Measurements from ENCODE around the gene TRIM25. TPM values are rescaled to one million over a fixed set of nuclear protein-coding genes. Genes with fewer than 3 reads are reported as not detected.

The TRIM25 gene
- total RNA-seq, 2 donors from 2014 or later, result 197 to 235 TPM

GRCh38 chr17:56936697-56937322, 23.0 kb upstream of the TRIM25 start:
- Mint-ChIP-seq H3K9me3 (no peaks in the 10 kb centered on the region), H3K4me1 (ENCODE audit: low read depth) (peaks cover 35% of the 10 kb centered on the region), H3K36me3 (ENCODE audit: insufficient read depth in 2 of 2) (peaks cover 12 to 49% of the 10 kb centered on the region in 2 donors), H3K27ac (peak overlapping the region; percentile 27), H3K27me3 (ENCODE audit: low read depth) (no peaks in the 10 kb centered on the region), H3K4me3 (no peak overlapping the region)
- ATAC-seq (replicated peaks in 1 of 2) (no peak), DNase-seq (no peak)

DNA sequence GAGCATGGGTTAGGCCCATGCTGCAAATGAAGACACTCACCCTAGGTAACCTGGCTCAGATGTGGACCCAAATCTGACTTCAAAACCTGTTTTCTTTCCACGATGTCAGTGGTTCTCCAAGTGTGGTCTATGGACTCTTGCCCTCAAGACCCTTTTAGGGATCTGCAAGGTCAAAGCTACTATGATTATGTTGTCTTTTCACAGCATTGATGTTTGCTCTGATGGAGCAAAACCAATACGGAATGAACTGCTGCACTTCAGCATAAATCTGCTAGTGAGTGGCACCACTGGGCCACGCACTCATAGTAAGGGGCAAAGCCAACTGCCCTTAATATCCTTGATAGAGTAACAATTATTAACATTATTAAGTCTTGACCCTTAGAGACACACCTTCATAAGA, 21.6 kb upstream of the TRIM25 start:
- no peak overlapping the region for H3K4me3 Mint-ChIP-seq
- DNase-seq (no peak), ATAC-seq (replicated peaks in 1 of 2) (no peak)
- H3K27ac Mint-ChIP-seq, result no peak overlapping the region
- no peaks in the 10 kb centered on the region for H3K9me3 Mint-ChIP-seq
- H3K27me3 Mint-ChIP-seq (ENCODE audit: low read depth), result no peaks in the 10 kb centered on the region
- peaks cover 35% of the 10 kb centered on the region for H3K4me1 Mint-ChIP-seq (ENCODE audit: low read depth)
- H3K36me3 Mint-ChIP-seq (ENCODE audit: insufficient read depth in 2 of 2), result peaks cover 12 to 49% of the 10 kb centered on the region in 2 donors

DNA sequence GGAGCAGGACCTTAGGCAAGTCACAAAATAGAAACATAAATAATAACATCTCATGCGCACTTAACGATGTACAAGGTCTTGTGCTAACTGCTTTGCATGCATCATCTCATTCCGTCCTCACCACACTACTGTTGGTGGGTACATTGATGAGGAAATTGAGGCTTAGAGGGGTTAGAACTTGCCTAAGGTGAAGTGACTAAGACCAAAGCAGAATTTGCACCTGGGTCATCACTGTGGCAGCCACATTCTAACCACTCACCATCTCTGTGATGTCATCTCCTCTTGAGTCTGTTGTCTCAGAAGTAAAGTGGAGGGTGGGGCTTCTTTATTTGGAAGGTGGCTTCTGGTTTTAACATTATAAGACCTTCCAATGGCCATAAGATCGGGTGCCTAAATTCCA, 20.4 kb upstream of the TRIM25 start:
- Mint-ChIP-seq H3K36me3 (ENCODE audit: insufficient read depth in 2 of 2) (peaks cover 13 to 53% of the 10 kb centered on the region in 2 donors), H3K9me3 (no peaks in the 10 kb centered on the region), H3K27me3 (ENCODE audit: low read depth) (no peaks in the 10 kb centered on the region), H3K27ac (peak overlapping the region; percentile 69), H3K4me3 (peak overlapping the region in 1 of 2 donors; percentile 37), H3K4me1 (ENCODE audit: low read depth) (peaks cover 35% of the 10 kb centered on the region)
- DNase-seq (peak; percentile 39 to 46), ATAC-seq (replicated peaks in 1 of 2) (peak; percentile 91 to 93)

DNA sequence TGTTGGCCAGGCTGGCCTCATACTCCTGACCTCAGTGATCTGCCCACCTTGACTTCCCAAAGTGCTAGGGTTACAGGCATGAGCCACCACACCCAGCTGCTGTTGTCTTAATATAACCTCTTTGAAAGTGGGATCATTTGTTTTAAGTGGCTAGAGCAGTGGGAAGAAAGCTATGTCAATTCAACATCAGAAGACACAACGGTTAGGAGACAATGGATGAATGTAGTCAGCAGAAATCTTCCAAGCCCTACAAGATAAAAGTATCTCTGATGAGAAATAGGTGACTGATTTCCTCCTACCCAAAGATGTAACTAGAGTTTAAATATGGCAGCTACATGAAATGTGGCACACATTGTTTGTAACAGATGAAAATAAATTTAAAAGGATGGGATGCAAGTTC, 20.0 kb upstream of the TRIM25 start:
- Mint-ChIP-seq H3K9me3 (no peaks in the 10 kb centered on the region), H3K36me3 (ENCODE audit: insufficient read depth in 2 of 2) (peaks cover 13 to 55% of the 10 kb centered on the region in 2 donors), H3K27me3 (ENCODE audit: low read depth) (no peaks in the 10 kb centered on the region), H3K27ac (peak overlapping the region; percentile 69), H3K4me1 (ENCODE audit: low read depth) (peaks cover 34% of the 10 kb centered on the region), H3K4me3 (peak overlapping the region in 1 of 2 donors; percentile 37)
- peak; percentile 45 to 47 for ATAC-seq (replicated peaks in 1 of 2)
- no peak for DNase-seq

DNA sequence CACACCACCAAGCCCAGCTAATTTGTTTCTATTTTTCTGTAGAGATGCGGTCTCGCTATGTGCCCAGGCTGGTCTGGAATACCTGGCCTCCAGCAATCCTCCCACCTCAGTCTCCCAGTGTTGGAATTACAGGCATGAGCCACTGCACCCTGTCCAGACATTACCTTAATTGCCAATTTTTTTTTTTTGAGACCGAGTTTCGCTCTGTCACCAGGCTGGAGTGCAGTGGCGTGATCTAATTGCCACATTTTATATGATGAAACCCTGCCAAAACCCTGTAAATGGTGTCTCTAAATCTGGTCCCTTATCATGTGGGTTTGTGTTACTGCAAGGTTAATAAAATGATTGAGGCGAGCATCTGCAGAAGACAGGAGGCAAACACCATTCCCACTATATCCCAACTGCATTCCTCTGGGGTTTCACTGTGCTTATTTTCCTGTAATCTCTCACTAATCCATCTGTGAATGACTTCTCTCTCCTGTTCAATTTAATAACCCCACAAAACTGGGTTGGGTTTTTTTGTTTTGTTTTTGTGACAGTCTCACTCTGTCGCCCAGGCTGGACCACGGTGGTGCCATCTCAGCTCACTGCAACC, 19.4 kb upstream of the TRIM25 start:
- H3K4me3 Mint-ChIP-seq, result no peak overlapping the region
- ATAC-seq (replicated peaks in 1 of 2) (no peak), DNase-seq (no peak)
- no peaks in the 10 kb centered on the region for H3K9me3 Mint-ChIP-seq
- no peaks in the 10 kb centered on the region for H3K27me3 Mint-ChIP-seq (ENCODE audit: low read depth)
- peak overlapping the region; percentile 69 for H3K27ac Mint-ChIP-seq
- peaks cover 28% of the 10 kb centered on the region for H3K4me1 Mint-ChIP-seq (ENCODE audit: low read depth)
- peaks cover 12 to 50% of the 10 kb centered on the region in 2 donors for H3K36me3 Mint-ChIP-seq (ENCODE audit: insufficient read depth in 2 of 2)

- no peak overlapping the region for H3K4me3 Mint-ChIP-seq
- no peaks in the 10 kb centered on the region for H3K27me3 Mint-ChIP-seq (ENCODE audit: low read depth)
- H3K36me3 Mint-ChIP-seq (ENCODE audit: insufficient read depth in 2 of 2), result peaks cover 6 to 31% of the 10 kb centered on the region in 2 donors
- H3K9me3 Mint-ChIP-seq, result no peaks in the 10 kb centered on the region
- H3K4me1 Mint-ChIP-seq (ENCODE audit: low read depth), result peaks cover 10% of the 10 kb centered on the region
- DNase-seq, result no peak
- no peak for ATAC-seq (replicated peaks in 1 of 2)
- H3K27ac Mint-ChIP-seq, result no peak overlapping the region
Measured at GRCh38 chr17:56930739-56931337, 17.0 kb upstream of the TRIM25 start.

DNA sequence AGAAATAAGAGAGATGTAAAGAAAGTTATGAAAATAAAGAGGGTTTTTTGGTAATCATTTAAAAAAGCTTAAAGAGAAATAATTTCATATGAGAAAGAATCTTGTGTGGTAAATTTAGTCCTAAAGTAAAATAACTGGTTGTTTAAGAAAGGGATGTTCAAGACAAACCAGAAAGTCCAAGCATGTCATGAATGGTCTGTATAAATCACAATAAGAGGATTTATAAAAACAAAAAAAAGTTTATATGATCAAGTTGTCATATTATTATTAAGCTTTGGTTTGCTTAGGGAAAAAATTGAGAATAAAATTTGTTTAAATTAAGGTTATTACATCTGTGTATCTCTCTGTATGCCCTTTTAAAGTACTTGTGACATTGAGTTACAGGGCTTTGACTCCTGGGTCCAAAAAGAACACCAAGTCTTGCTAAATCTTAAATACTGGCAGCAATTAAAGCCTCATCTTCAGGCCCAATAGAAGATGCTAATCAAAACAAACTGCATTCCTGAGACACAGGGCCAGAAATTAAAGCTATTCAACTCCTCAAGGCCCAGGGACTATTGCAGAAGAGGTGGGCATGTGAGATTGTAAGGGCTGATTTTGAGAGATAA, 15.6 kb upstream of the TRIM25 start:
- Mint-ChIP-seq H3K4me1 (ENCODE audit: low read depth) (peaks cover 8% of the 10 kb centered on the region), H3K27me3 (ENCODE audit: low read depth) (no peaks in the 10 kb centered on the region), H3K27ac (no peak overlapping the region), H3K4me3 (no peak overlapping the region), H3K36me3 (ENCODE audit: insufficient read depth in 2 of 2) (peaks cover 6 to 31% of the 10 kb centered on the region in 2 donors), H3K9me3 (no peaks in the 10 kb centered on the region)
- ATAC-seq (replicated peaks in 1 of 2) (no peak), DNase-seq (no peak)

- DNase-seq (no peak), ATAC-seq (replicated peaks in 1 of 2) (no peak)
- Mint-ChIP-seq H3K9me3 (no peaks in the 10 kb centered on the region), H3K36me3 (ENCODE audit: insufficient read depth in 2 of 2) (peaks cover 6 to 28% of the 10 kb centered on the region in 2 donors), H3K27me3 (ENCODE audit: low read depth) (no peaks in the 10 kb centered on the region), H3K27ac (no peak overlapping the region), H3K4me3 (no peak overlapping the region), H3K4me1 (ENCODE audit: low read depth) (no peaks in the 10 kb centered on the region)
Measured at GRCh38 chr17:56928586-56928985, 14.7 kb upstream of the TRIM25 start.

DNA sequence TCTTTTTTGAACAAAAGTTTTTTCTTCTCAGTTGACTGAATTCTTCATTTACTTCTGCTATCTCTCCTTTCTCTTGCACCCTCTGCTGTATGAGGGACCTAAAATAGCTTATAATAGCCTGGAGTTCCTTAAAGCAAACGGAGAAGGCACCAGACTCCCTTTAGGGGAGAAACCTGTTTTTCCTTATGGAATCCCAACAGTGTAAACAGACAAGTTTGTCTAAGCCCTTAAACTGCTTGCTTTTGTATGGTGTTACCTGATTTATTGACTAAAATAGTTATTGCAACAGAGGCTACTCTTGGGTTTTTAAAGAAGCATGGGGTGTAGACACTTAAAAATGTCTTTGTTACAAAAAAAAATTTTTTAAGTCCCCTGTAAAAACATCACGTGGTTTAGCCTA, 12.9 kb upstream of the TRIM25 start:
- no peak for DNase-seq
- Mint-ChIP-seq H3K27ac (peak overlapping the region; percentile 24), H3K27me3 (ENCODE audit: low read depth) (no peaks in the 10 kb centered on the region), H3K9me3 (no peaks in the 10 kb centered on the region), H3K36me3 (ENCODE audit: insufficient read depth in 2 of 2) (peaks cover 2 to 19% of the 10 kb centered on the region in 2 donors), H3K4me1 (ENCODE audit: low read depth) (no peaks in the 10 kb centered on the region), H3K4me3 (no peak overlapping the region)
- ATAC-seq (replicated peaks in 1 of 2), result no peak

DNA sequence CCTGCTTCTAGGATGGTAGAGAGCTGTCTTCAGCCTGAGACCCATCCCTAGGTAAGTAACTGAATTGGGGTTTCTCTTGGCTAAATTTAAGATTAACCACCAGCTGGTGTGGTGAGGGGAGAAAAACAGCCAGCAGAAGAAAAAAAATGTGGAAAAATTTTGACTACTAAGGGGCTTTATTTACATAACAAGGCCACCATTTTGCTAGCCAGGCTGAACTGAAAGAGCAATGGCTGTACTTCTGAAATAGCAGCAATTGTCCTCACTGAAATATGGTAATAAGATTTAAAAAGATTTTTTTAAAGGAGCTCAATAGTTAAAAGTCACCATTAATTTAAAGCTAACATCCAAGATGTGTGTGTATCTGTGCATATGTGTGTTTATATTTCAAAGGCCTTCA, 12.4 kb upstream of the TRIM25 start:
- DNase-seq, result no peak
- Mint-ChIP-seq H3K9me3 (no peaks in the 10 kb centered on the region), H3K4me3 (no peak overlapping the region), H3K27me3 (ENCODE audit: low read depth) (no peaks in the 10 kb centered on the region), H3K27ac (no peak overlapping the region), H3K36me3 (ENCODE audit: insufficient read depth in 2 of 2) (peaks cover 2 to 18% of the 10 kb centered on the region in 2 donors), H3K4me1 (ENCODE audit: low read depth) (no peaks in the 10 kb centered on the region)
- no peak for ATAC-seq (replicated peaks in 1 of 2)

DNA sequence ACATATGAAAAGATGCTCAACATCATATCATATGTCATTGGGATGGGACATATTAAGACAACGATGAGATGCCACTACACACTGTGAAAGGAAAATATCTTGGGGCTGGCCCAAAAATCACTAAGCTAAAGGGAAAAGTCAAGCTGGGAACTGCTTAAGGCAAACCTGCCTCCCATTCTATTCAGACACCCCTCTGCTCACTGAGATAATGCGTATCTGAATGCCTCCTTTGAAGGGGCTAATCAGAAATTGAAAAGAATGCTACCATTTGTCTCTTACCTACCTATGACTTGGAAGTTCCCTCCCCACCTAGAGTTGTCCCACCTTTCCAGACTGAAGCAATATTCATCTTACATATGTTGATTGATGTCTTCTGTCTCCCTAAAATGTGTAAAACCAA, 11.2 kb upstream of the TRIM25 start:
- ATAC-seq (replicated peaks in 1 of 2), result no peak
- no peaks in the 10 kb centered on the region for H3K27me3 Mint-ChIP-seq (ENCODE audit: low read depth)
- H3K4me3 Mint-ChIP-seq, result no peak overlapping the region
- H3K9me3 Mint-ChIP-seq, result no peaks in the 10 kb centered on the region
- H3K36me3 Mint-ChIP-seq (ENCODE audit: insufficient read depth in 2 of 2), result peaks cover 2 to 10% of the 10 kb centered on the region in 2 donors
- DNase-seq, result no peak
- no peak overlapping the region for H3K27ac Mint-ChIP-seq
- H3K4me1 Mint-ChIP-seq (ENCODE audit: low read depth), result no peaks in the 10 kb centered on the region

GRCh38 chr17:56919717-56920116, 5.9 kb upstream of the TRIM25 start:
- peaks cover 6 to 15% of the 10 kb centered on the region in 2 donors for H3K9me3 Mint-ChIP-seq
- H3K27me3 Mint-ChIP-seq (ENCODE audit: low read depth), result no peaks in the 10 kb centered on the region
- peaks cover 26 to 28% of the 10 kb centered on the region in 2 donors for H3K36me3 Mint-ChIP-seq (ENCODE audit: insufficient read depth in 2 of 2)
- peak overlapping the region; percentile 98 for H3K27ac Mint-ChIP-seq
- DNase-seq (no peak), ATAC-seq (replicated peaks in 1 of 2) (no peak)
- H3K4me3 Mint-ChIP-seq, result peak overlapping the region in 1 of 2 donors; percentile 57
- peaks cover 46% of the 10 kb centered on the region for H3K4me1 Mint-ChIP-seq (ENCODE audit: low read depth)

- ATAC-seq (replicated peaks in 1 of 2) (peak; percentile 22 to 35), DNase-seq (peak in 1 of 2 donors; percentile 27)
Measured at GRCh38 chr17:56918916-56919315, 5.1 kb upstream of the TRIM25 start.

More at GRCh38 chr17:56918916-56919315, 5.1 kb upstream of the TRIM25 start:
- H3K9me3 Mint-ChIP-seq, result peaks cover 6 to 15% of the 10 kb centered on the region in 2 donors
- peaks cover 48% of the 10 kb centered on the region for H3K4me1 Mint-ChIP-seq (ENCODE audit: low read depth)
- peaks cover 29 to 33% of the 10 kb centered on the region in 2 donors for H3K36me3 Mint-ChIP-seq (ENCODE audit: insufficient read depth in 2 of 2)
- H3K27me3 Mint-ChIP-seq (ENCODE audit: low read depth), result no peaks in the 10 kb centered on the region
- peak overlapping the region in 1 of 2 donors; percentile 57 for H3K4me3 Mint-ChIP-seq
- peak overlapping the region; percentile 98 for H3K27ac Mint-ChIP-seq
